Skeletal muscle satellite cell (primary cell): Measurements from ENCODE around the gene ACLY. TPM values are rescaled to one million over a fixed set of nuclear protein-coding genes. Genes with fewer than 3 reads are reported as not detected.

Experiments used
- H3K27me3 ChIP-seq: 2 replicates; pipeline ENCODE4 v1.7.0; 2013; ENCODE audit warnings: low read length; ENCODE audit not compliant: control insufficient read depth, insufficient read depth
- H3K36me3 ChIP-seq: 2 replicates; pipeline ENCODE4 v1.7.0; 2013; ENCODE audit warnings: mild to moderate bottlenecking, control low read depth, low read length; ENCODE audit not compliant: insufficient read depth
- H3K4me1 ChIP-seq: 2 replicates; pipeline ENCODE4 v1.7.0; 2013; ENCODE audit warnings: low read length; ENCODE audit not compliant: control insufficient read depth, insufficient read depth
- H3K4me2 ChIP-seq: 2 replicates; pipeline ENCODE4 v1.7.0; 2013; ENCODE audit warnings: mild to moderate bottlenecking, low read length
- H3K4me3 ChIP-seq: 2 replicates; pipeline ENCODE4 v1.7.0; 2013; ENCODE audit warnings: low read length
- H3K9ac ChIP-seq: 2 replicates; pipeline ENCODE4 v1.7.0; 2013; ENCODE audit warnings: mild to moderate bottlenecking, low read depth, low read length, moderate library complexity
- H3K9me3 ChIP-seq: replicated peaks from 2 replicates; pipeline ENCODE4 v1.7.0; 2013; ENCODE audit warnings: mild to moderate bottlenecking, control low read depth, low read length
- small RNA-seq: library from RNA; depleted of rRNA; stranded (forward); fragments of <200 nt; gene quantifications from one replicate; pipeline ENCODE3, GENCODE V24; 2012

ACLY gene

GRCh38 chr17:41821776-41822175 is 97.0 kb downstream of the ACLY start:
- no peaks in the 10 kb centered on the region for H3K4me1 ChIP-seq
- no peaks in the 10 kb centered on the region for H3K9me3 ChIP-seq
- H3K36me3 ChIP-seq: peaks cover 46% of the 10 kb centered on the region
- H3K27me3 ChIP-seq: no peaks in the 10 kb centered on the region
- no peak overlapping the region for H3K4me2 ChIP-seq
- no peak overlapping the region for H3K4me3 ChIP-seq
- H3K9ac ChIP-seq: no peak overlapping the region

- H3K27me3 ChIP-seq: no peaks in the 10 kb centered on the region
- H3K36me3 ChIP-seq: peaks cover 39% of the 10 kb centered on the region
- H3K9me3 ChIP-seq: no peaks in the 10 kb centered on the region
- H3K4me2 ChIP-seq: no peak overlapping the region
- H3K4me1 ChIP-seq: peaks cover 10% of the 10 kb centered on the region
- no peak overlapping the region for H3K4me3 ChIP-seq
- H3K9ac ChIP-seq: no peak overlapping the region
Observed at GRCh38 chr17:41818024-41818423, 100.7 kb downstream of the ACLY start.

Small RNAs within 50 kb of the gene (small RNA-seq; reads per million reads assigned to genes)
- gene AC125257.2: not detected
